B cell (primary cell): ENCODE results near the gene COBL. TPM values are rescaled to one million over a fixed set of nuclear protein-coding genes. Genes with fewer than 3 reads are reported as not detected.

Experiments
- ATAC-seq: fragments of 200-7000 bp; cut with Tn5 transposase; one replicate; pipeline ENCODE4 v1.10.0; 2021; ENCODE audit warnings: low read depth, mild to moderate bottlenecking, moderate number of reproducible peaks, moderate library complexity
- CTCF ChIA-PET: fragments of 350-600 bp; sonication (Branson Sonifier 250); formaldehyde crosslinking; loops from one replicate; lab custom pipeline; 2021; ENCODE audit warnings: antibody characterized with exemption, inconsistent platforms; lab: Charles Lee
- POLR2A ChIA-PET: fragments of 350-600 bp; sonication (Branson Sonifier 250); formaldehyde crosslinking; loops from one replicate; lab custom pipeline; 2021; ENCODE audit warnings: antibody characterized with exemption; lab: Charles Lee
- DNase-seq: peaks from one replicate; pipeline ENCODE4 v3.0.0; 2013
- H2AFZ ChIP-seq: 2 replicates; pipeline ENCODE4 v1.6.1; 2012; ENCODE audit warnings: mild to moderate bottlenecking, low read depth, low read length; ENCODE audit not compliant: insufficient read depth, poor library complexity, severe bottlenecking
- H3K27ac ChIP-seq, 2 donors: 1 replicate in 1 of 2; 2 replicates in 1 of 2; pipeline ENCODE4 v1.5.1; 2012 to 2013; ENCODE audit warnings: low read length in 2 of 2, mild to moderate bottlenecking in 2 of 2, moderate library complexity in 1 of 2
- H3K27me3 ChIP-seq, 4 experiments: fragments of 200-600 bp in 1 of 4; sonication (generic) in 1 of 4; replicated peaks in 1 of 4; 1 replicate in 2 of 4; 2 replicates in 2 of 4; pipeline versions ENCODE4 v1.6.1 to v1.7.0; 2013 to 2016; ENCODE audit warnings: low read length in 3 of 4, mild to moderate bottlenecking in 2 of 4, mixed read lengths in 1 of 4, moderate library complexity in 1 of 4; ENCODE audit not compliant: insufficient read depth in 4 of 4, control insufficient read depth in 3 of 4; ENCODE audit errors: control extremely low read depth in 1 of 4
- H3K36me3 ChIP-seq, 2 experiments: replicated peaks in 1 of 2; 1 replicate in 1 of 2; 2 replicates in 1 of 2; pipeline versions ENCODE4 v1.6.1 to v1.7.1; 2013; ENCODE audit warnings: low read length in 1 of 2; ENCODE audit not compliant: insufficient read depth in 2 of 2, control insufficient read depth in 1 of 2; ENCODE audit errors: control extremely low read depth in 1 of 2, extremely low read depth in 1 of 2
- H3K4me1 ChIP-seq, 2 donors: fragments of 200-600 bp in 1 of 2; sonication (generic) in 1 of 2; 1 replicate in 1 of 2; 2 replicates in 1 of 2; pipeline versions ENCODE4 v1.5.1 to v1.6.1; 2013 to 2017; ENCODE audit warnings: low read length in 2 of 2; ENCODE audit not compliant: control insufficient read depth in 2 of 2, insufficient read depth in 2 of 2
- H3K4me2 ChIP-seq: replicated peaks from 2 replicates; pipeline ENCODE3; 2012; ENCODE audit warnings: mild to moderate bottlenecking, low read depth, low read length; ENCODE audit not compliant: poor library complexity, severe bottlenecking
- H3K4me3 ChIP-seq, 5 experiments: fragments of 200-600 bp in 1 of 5; sonication (generic) in 1 of 5; 1 replicate in 3 of 5; 2 replicates in 2 of 5; pipeline versions ENCODE4 v1.5.1 to v1.7.0; 2011 to 2016; ENCODE audit warnings: low read length in 4 of 5, mild to moderate bottlenecking in 4 of 5, low read depth in 2 of 5, control low read depth in 1 of 5, moderate library complexity in 1 of 5; ENCODE audit not compliant: insufficient read depth in 1 of 5; ENCODE audit errors: control extremely low read depth in 1 of 5, extremely low read depth in 1 of 5
- H3K79me2 ChIP-seq: fragments of 200-600 bp; sonication (generic); one replicate; pipeline ENCODE4 v1.6.0; 2016; ENCODE audit warnings: low read length; ENCODE audit not compliant: control insufficient read depth, insufficient read depth
- H3K9ac ChIP-seq: fragments of 200-600 bp; sonication (generic); 2 replicates; pipeline ENCODE4 v1.6.1; 2017; ENCODE audit warnings: mild to moderate bottlenecking, low read length, moderate library complexity
- H3K9me3 ChIP-seq, 3 donors: one replicate each; pipeline versions ENCODE4 v1.6.1 to v1.7.1; 2013; ENCODE audit warnings: low read length in 2 of 3; ENCODE audit not compliant: control insufficient read depth in 2 of 3, insufficient read depth in 1 of 3; ENCODE audit errors: control extremely low read depth in 1 of 3
- H4K20me1 ChIP-seq: 2 replicates; pipeline ENCODE4 v1.6.0; 2012; ENCODE audit warnings: mild to moderate bottlenecking, low read length; ENCODE audit not compliant: insufficient read depth, control insufficient read depth, poor library complexity, severe bottlenecking
- H3K27ac Mint-ChIP-seq: one replicate; pipeline ENCODE4 v1.8.0; 2021; ENCODE audit warnings: mixed read lengths
- H3K27me3 Mint-ChIP-seq: one replicate; pipeline ENCODE4 v1.8.0; 2021; ENCODE audit warnings: mixed read lengths
- H3K4me1 Mint-ChIP-seq: one replicate; pipeline ENCODE4 v1.8.0; 2021; ENCODE audit warnings: mixed read lengths
- H3K4me3 Mint-ChIP-seq: one replicate; pipeline ENCODE4 v1.8.0; 2021; ENCODE audit warnings: mixed read lengths
- H3K9me3 Mint-ChIP-seq: one replicate; pipeline ENCODE4 v1.8.0; 2022; ENCODE audit warnings: mixed read lengths; ENCODE audit not compliant: insufficient read depth
- EZH2 ChIP-seq: IDR thresholded peaks from 2 replicates; pipeline ENCODE4 v1.6.1; 2012; ENCODE audit warnings: borderline replicate concordance, low read depth, mild to moderate bottlenecking, moderate library complexity, low read length; ENCODE audit not compliant: insufficient read depth, poor library complexity, severe bottlenecking
- WGBS: methylation state at CpG from one replicate; pipeline ENCODE4 v1.1.5; 2013; ENCODE audit warnings: missing lambda C conversion rate; ENCODE audit not compliant: insufficient coverage; 5-methylcytosine and 5-hydroxymethylcytosine counted together
- intact Hi-C: fragments of 100-400 bp; cut with micrococcal nuclease; formaldehyde crosslinking; loops from one replicate; pipeline ENCODE4 v1.10.0; 2022
- polyA plus RNA-seq: library from polyadenylated mRNA; depleted of rRNA; stranded (reverse); fragments of >200 nt; gene quantifications from 2 replicates; pipeline ENCODE4 v1.2.3, GENCODE V29; 2012
- total RNA-seq, 2 donors: library from RNA; stranded (reverse); fragments of 120-200 nt in 1 of 2; gene quantifications; 1 replicate in 1 of 2; 2 replicates in 1 of 2; pipeline versions ENCODE4 v1.2.3 to v1.2.4, GENCODE V29; 2013 to 2022
- TF ChIP-seq, protein P1 (sequence below): fragments of 200-600 bp; IDR thresholded peaks from one replicate; pipeline ENCODE4 v1.8.0; 2022; ENCODE audit warnings: antibody characterized with exemption, mild to moderate bottlenecking

Gene COBL
- total and polyA plus RNA-seq, 2 donors (not counting 1 experiment from before 2014, with no cell fraction given) = not detected

DNA sequence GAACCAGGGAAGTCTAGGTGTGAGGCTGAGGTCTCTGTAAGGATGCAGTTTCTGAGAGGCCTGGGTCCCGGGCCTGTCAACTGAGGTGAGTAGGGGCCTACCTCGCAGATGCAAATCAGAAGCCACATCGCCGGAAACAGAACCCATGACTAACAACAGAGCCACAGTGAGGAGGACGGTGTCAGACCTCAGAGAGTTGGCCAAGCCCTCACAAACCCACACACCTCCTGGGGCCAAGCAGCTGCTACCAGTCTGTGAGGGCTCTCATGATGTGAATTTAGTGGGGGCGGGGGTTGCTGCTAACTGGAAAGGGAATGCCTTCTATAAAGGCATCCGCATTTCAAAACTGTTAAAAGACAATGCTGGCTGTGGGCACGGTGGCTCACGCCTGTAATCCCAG lies 103.0 kb downstream of the COBL start:
- H3K4me3 ChIP-seq = no peak overlapping the region
- H3K4me1 Mint-ChIP-seq = no peaks in the 10 kb centered on the region
- no peak overlapping the region for H3K27ac ChIP-seq
- intact Hi-C loops = no loop called here
- H3K27me3 Mint-ChIP-seq = no peaks in the 10 kb centered on the region
- H3K9me3 Mint-ChIP-seq = no peaks in the 10 kb centered on the region
- H3K36me3 ChIP-seq = no peaks in the 10 kb centered on the region
- DNase-seq (no peak), ATAC-seq (no peak)
- H3K4me2 ChIP-seq = no peak overlapping the region
- no peak overlapping the region for H3K27ac Mint-ChIP-seq
- no peaks in the 10 kb centered on the region for H3K9me3 ChIP-seq
- no peak overlapping the region for H2AFZ ChIP-seq
- ChIA-PET CTCF (no interaction called here), POLR2A (no interaction called here)
- 88% methylated on average over 8 of the region's 9 CpGs for WGBS
- no peaks in the 10 kb centered on the region for H3K79me2 ChIP-seq
- H3K4me3 Mint-ChIP-seq = no peak overlapping the region
- no peaks in the 10 kb centered on the region for H3K4me1 ChIP-seq
- no peak overlapping the region for H3K9ac ChIP-seq
- TF ChIP-seq, protein P1, sequence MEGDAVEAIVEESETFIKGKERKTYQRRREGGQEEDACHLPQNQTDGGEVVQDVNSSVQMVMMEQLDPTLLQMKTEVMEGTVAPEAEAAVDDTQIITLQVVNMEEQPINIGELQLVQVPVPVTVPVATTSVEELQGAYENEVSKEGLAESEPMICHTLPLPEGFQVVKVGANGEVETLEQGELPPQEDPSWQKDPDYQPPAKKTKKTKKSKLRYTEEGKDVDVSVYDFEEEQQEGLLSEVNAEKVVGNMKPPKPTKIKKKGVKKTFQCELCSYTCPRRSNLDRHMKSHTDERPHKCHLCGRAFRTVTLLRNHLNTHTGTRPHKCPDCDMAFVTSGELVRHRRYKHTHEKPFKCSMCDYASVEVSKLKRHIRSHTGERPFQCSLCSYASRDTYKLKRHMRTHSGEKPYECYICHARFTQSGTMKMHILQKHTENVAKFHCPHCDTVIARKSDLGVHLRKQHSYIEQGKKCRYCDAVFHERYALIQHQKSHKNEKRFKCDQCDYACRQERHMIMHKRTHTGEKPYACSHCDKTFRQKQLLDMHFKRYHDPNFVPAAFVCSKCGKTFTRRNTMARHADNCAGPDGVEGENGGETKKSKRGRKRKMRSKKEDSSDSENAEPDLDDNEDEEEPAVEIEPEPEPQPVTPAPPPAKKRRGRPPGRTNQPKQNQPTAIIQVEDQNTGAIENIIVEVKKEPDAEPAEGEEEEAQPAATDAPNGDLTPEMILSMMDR = no peak
- TF ChIP-seq EZH2 = no peak
- H4K20me1 ChIP-seq = no peaks in the 10 kb centered on the region
- H3K27me3 ChIP-seq = no peaks in the 10 kb centered on the region

DNA sequence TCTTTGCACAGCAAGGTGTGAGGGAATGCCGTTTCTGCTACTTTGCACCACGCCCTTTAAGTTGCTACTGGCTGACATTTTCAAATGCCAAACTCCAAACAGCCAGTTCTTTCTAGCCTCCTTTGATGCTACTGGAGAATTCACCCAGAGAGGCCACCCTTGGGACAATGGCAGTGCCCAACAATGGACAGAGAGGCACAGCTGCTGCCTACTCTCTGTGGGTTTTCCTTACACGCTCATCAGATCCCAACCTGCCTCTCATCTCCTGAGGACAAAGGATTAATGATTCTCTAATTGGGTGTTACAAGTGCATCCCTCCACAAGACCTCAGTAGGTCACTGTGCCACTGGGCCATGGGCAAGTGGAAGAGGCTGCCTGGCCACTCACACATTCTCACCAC lies 105.8 kb downstream of the COBL start:
- Mint-ChIP-seq H3K27me3 (no peaks in the 10 kb centered on the region), H3K9me3 (peaks cover under 1% of the 10 kb centered on the region), H3K4me1 (no peaks in the 10 kb centered on the region), H3K4me3 (no peak overlapping the region), H3K27ac (no peak overlapping the region)
- Histone ChIP-seq H3K36me3 (no peaks in the 10 kb centered on the region), H3K4me3 (no peak overlapping the region), H3K79me2 (no peaks in the 10 kb centered on the region), H3K27ac (no peak overlapping the region), H2AFZ (no peak overlapping the region), H3K4me2 (no peak overlapping the region), H3K27me3 (no peaks in the 10 kb centered on the region), H4K20me1 (no peaks in the 10 kb centered on the region), H3K9me3 (no peaks in the 10 kb centered on the region), H3K4me1 (no peaks in the 10 kb centered on the region), H3K9ac (no peak overlapping the region)
- ATAC-seq = no peak
- ChIA-PET POLR2A (no interaction called here), CTCF (interaction anchor here (1.1 kb wide), 1 partner anchor 50 kb away, joined by 3 read pairs; no protein-coding TSS in a partner anchor)
- TF ChIP-seq EZH2 = no peak
- TF ChIP-seq, protein P1 = no peak
- intact Hi-C loops = no loop called here
- DNase-seq = no peak
- WGBS = 80% methylated on average over 2 of the region's 3 CpGs
